22Rv1 (cell line): ENCODE measurements around the gene SLC7A1.

Experiments
- H3K27ac ChIP-seq: fragments of 450-650 bp; 2 replicates; pipeline ENCODE4 v1.5.1; 2017
- ZFX ChIP-seq: fragments of 450-650 bp; IDR thresholded peaks from 2 replicates; pipeline ENCODE4 v1.6.1; 2017; ENCODE audit warnings: antibody characterized with exemption, borderline replicate concordance
- TF ChIP-seq, protein P1 (sequence below): fragments of 450-650 bp; IDR thresholded peaks from 2 replicates; pipeline ENCODE4 v1.5.1; 2017; ENCODE audit warnings: mild to moderate bottlenecking

The SLC7A1 gene

DNA sequence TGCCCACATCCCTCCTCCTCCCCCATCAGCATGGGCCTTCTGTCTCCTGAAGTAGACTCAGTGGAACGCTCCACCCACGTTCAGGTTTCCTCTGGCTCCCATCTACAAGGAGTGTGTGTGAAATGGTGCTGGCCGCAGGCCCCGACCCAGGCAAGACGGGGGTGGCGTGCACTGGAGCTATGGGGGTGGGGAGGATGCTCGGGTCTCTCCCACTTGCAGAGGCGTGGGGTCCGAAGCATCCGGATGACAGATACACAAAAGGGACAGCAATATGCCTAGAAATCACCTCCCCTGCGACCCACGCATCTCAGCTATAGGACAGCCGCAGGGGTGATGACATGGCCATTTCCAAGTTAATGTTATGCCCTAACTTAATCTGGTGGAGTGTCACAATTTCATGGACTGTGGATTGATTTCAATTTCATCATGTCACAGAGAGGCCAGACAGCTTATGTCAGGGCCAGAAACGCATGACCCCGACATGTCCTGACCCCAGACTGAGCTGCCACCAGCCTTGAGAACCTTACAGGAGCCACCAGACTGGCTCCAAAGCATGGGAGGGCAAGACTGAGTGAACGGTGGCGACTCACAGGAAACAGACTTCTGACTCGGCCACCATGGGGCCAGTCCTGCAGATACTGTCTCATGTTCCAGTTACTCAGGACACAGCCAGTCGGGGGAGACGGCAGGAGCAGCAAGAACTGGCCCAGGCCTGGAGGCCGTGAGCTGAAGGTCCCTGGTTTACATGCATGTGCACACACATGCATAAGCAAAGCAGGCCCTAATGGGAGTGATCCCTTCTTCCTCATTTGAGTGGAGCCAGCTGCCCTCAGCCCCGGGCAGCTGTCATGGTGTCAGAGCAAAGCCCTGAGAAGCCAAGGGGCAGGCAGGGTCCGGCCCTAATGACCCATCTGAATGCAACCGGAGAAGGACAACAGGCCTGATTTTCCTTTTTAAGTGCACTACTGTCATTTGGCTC is 82.2 kb downstream of the SLC7A1 start:
- TF ChIP-seq ZFX: no peak
- TF ChIP-seq, protein P1, sequence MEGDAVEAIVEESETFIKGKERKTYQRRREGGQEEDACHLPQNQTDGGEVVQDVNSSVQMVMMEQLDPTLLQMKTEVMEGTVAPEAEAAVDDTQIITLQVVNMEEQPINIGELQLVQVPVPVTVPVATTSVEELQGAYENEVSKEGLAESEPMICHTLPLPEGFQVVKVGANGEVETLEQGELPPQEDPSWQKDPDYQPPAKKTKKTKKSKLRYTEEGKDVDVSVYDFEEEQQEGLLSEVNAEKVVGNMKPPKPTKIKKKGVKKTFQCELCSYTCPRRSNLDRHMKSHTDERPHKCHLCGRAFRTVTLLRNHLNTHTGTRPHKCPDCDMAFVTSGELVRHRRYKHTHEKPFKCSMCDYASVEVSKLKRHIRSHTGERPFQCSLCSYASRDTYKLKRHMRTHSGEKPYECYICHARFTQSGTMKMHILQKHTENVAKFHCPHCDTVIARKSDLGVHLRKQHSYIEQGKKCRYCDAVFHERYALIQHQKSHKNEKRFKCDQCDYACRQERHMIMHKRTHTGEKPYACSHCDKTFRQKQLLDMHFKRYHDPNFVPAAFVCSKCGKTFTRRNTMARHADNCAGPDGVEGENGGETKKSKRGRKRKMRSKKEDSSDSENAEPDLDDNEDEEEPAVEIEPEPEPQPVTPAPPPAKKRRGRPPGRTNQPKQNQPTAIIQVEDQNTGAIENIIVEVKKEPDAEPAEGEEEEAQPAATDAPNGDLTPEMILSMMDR: no peak
- H3K27ac ChIP-seq: no peak overlapping the region

DNA sequence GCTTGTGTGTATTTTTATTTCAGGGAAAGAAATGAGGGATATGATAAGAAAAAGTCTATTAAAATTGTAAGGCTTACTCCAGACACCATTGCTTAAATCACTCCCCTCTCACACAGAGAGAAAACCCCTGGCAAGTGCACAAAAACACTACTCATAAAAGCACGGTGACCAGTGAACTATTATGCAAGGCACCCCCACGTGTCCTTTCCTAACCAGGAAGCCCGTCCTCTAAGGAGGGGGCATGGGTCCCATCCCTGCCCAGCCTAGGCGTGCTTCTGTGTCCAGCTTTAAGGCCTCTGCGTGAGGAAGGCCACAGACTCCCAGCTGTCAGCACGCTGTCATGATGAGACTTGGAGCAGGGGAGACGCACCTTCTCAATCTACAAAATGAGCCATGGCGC is 83.5 kb downstream of the SLC7A1 start:
- TF ChIP-seq ZFX: no peak
- TF ChIP-seq, protein P1: no peak
- H3K27ac ChIP-seq: no peak overlapping the region

DNA sequence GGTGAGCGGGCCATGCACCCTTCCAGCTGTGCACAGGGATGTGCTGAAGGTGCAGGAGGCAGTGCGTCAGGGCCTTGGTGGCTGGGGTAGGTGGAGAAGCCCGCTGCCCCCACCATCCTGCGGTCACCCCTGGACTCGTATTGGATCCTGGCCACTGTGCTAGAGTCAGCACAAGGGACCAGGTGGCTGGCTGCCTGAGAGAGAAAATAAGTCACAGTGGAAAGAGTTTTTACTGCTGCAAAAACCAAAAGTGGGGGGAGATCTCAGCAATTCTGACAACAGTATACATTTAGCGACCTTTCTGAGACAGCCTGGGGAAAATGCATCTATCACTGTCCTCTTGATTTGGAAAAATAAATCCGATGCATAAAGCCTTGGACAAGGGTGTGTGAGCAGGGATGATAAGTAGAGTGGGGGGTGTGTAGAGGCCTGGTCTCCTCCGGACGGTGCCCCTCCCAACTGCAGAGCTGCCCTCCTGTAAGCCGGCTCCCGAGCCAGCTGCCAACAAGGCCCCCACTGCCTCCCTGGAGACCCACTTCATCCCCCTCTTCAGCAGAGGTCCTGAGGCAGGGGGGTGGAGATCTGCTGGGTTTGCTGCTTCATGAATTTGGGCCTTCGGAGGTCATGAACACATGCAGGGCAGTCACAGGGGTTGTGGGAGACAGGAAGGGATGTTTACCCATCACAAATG is 84.2 kb downstream of the SLC7A1 start:
- no peak overlapping the region for H3K27ac ChIP-seq
- TF ChIP-seq, protein P1: no peak
- TF ChIP-seq ZFX: no peak

DNA sequence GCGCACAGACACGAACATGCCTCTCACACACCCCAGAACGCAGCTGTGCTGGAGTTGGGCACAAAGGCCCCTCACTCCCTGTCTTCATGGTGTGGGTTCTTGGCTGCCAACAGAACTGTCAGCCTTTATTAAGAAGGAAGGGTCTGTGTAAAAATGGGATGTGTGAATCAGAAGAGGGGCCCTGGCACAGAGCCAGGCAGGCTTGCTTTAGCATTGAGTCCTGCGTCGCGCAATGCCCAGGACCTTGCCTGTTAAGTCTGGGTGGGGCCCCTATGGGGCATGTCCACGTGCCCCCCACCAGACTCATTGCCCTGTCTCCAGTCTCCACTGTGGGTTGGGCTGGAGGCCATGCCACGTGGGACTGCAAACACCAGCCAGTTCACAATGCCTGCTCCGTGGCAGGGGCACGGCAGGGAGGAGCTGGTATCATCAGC is 84.8 kb downstream of the SLC7A1 start:
- no peak overlapping the region for H3K27ac ChIP-seq
- no peak for TF ChIP-seq ZFX
- TF ChIP-seq, protein P1: no peak

DNA sequence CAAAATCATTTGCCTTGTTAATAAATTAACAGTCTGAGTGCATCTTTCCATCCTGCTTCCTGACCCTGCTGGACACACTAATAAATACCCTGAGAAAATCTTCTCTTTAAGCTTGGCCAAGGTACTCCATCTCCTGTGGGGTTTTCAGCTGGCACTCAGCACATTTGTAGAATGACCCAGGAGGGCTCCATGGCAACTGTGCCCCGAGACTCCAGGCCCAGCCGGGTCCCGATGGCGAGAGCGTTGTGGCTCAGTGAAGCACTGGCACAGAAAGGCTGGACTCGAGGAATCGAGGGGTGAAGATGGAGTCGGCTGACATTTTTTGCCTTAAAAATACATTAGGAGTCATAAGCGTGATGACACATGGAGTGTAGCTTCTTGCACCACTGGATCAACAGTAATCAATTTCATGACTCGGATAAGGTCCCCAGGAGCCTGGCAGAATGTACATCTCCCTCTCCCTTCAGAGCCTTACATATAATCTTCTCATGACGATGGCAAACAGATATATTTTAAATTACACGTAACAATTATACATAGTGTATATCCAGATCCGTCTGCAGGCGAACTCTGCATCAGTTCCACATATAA is 85.4 kb downstream of the SLC7A1 start:
- TF ChIP-seq ZFX: no peak
- TF ChIP-seq, protein P1: no peak
- H3K27ac ChIP-seq: no peak overlapping the region

DNA sequence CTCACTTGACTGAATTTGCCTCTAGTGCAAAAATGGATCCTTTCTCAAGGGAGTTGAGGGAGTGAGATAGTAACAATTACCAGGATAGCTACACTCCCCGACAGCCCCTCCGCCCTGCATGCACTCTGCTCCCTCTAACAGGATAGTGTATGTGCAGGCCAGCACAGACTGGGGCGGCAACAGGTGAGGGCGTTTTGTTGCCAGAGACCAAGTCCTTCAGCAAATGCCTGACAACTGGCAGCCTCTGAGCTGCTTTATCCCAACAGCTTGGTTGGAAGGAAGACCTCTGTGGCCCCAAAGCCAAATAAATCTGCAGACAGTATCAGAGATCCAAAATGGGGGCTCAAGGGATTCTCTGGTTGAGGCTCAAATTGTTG is 86.6 kb downstream of the SLC7A1 start:
- TF ChIP-seq ZFX: no peak
- TF ChIP-seq, protein P1: no peak
- no peak overlapping the region for H3K27ac ChIP-seq
